Measurements from ENCODE around the gene QSER1. TPM values are rescaled to one million over a fixed set of nuclear protein-coding genes. Genes with fewer than 3 reads are reported as not detected.

QSER1 gene
- 16.6 and 35.5 TPM in 2 replicates for total RNA-seq

DNA sequence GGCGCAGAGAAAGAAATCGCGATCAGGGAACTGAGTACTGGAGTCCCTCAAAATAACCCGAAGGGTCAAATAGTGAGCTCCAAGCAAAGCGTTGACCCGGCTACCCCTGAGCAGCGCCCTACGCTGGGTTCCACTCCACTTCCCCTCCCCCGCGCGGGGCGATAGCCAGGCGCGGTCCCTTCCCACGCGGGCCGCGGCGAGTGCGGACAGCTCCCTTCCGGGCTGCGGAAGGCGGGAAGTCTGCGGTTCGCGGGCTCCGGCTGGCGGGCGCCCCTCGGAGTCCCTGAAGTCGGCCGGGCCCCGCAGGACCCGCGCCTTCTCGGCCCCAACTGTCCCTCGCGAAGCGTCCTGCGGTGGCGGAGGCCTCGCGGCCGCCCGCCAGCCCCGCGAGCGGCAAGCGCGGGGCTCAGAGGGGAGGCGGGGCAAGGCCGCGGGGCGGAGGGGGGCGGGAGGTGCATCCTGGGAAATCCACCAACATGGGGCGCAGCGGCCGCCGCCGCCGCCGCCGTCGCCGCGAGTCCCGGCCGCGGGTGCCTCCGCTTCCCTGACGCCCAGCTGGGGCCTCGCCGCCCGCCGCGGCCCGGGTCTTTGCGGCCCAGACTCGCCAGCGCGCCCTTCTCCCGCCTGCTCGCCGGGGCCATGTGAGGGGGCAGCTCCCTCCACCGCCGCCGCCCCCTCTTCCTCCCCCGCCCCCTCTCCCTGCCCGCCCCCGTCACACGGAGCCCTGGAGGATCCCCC, at the start of gene QSER1:
Gene QSER1 (plus strand): TSS at position 457 of the 738 bp plus-strand sequence. CDS start 315 bp downstream, outside the sequence.

GRCh38 chr11:33015621-33016551, 123.3 kb downstream of the QSER1 start, which contains the start of gene DEPDC7:
Gene DEPDC7, plus strand, starts transcription at chr11:33015878. Its CDS starts 78 bp downstream, at chr11:33015956.

Other genes starting within 250 kb of the QSER1 start
- not detected in 2 replicates for gene CCDC73, start 98.1 kb upstream of the QSER1 start, total RNA-seq
- under 0.01 and 0.09 TPM in 2 replicates for gene PRRG4, start 62.9 kb upstream of the QSER1 start, total RNA-seq
- 6.5 and 8.9 TPM in 2 replicates for gene DEPDC7, start 123.1 kb downstream of the QSER1 start, total RNA-seq
- 25.2 and 36.1 TPM in 2 replicates for gene TCP11L1, start 146.8 kb downstream of the QSER1 start, total RNA-seq

All from smooth muscle cell of the umbilical artery (primary cell).